LNCaP clone FGC (cell line): ENCODE measurements around the gene SRPRA.
A peak's percentile ranks its signal among the peaks of the same experiment; 100 is the strongest.

Experiments used
- DNase-seq: peaks from one replicate; pipeline ENCODE4 v3.0.0-alpha.2; 2011; ENCODE audit warnings: low read depth
- H3K4me3 ChIP-seq: 2 replicates; pipeline ENCODE4 v1.5.1; 2011; ENCODE audit warnings: mild to moderate bottlenecking, low read depth, low read length, control low read depth
- TF ChIP-seq, protein P1 (sequence below): IDR thresholded peaks from 2 replicates; pipeline ENCODE4 v1.5.1; 2012; ENCODE audit warnings: mild to moderate bottlenecking; ENCODE audit not compliant: control insufficient read depth, insufficient read depth; ENCODE audit errors: extremely low read depth

Gene SRPRA

DNA sequence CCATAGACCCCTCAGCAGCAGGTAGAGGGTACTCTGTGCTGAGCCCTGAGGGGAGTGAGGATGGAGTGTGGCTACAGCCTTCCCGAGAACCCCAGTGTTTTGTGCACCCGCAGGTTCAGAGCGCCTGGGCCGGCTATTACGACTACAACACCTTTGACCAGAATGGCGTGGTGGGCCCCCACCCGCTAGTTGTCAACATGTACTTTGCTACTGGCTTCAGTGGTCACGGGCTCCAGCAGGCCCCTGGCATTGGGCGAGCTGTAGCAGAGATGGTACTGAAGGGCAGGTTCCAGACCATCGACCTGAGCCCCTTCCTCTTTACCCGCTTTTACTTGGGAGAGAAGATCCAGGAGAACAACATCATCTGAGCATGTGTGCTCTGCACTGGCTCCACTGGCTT lies 8.6 kb upstream of the SRPRA start:
- DNase-seq: no peak
- TF ChIP-seq, protein P1, sequence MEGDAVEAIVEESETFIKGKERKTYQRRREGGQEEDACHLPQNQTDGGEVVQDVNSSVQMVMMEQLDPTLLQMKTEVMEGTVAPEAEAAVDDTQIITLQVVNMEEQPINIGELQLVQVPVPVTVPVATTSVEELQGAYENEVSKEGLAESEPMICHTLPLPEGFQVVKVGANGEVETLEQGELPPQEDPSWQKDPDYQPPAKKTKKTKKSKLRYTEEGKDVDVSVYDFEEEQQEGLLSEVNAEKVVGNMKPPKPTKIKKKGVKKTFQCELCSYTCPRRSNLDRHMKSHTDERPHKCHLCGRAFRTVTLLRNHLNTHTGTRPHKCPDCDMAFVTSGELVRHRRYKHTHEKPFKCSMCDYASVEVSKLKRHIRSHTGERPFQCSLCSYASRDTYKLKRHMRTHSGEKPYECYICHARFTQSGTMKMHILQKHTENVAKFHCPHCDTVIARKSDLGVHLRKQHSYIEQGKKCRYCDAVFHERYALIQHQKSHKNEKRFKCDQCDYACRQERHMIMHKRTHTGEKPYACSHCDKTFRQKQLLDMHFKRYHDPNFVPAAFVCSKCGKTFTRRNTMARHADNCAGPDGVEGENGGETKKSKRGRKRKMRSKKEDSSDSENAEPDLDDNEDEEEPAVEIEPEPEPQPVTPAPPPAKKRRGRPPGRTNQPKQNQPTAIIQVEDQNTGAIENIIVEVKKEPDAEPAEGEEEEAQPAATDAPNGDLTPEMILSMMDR: no peak
- no peak overlapping the region for H3K4me3 ChIP-seq

DNA sequence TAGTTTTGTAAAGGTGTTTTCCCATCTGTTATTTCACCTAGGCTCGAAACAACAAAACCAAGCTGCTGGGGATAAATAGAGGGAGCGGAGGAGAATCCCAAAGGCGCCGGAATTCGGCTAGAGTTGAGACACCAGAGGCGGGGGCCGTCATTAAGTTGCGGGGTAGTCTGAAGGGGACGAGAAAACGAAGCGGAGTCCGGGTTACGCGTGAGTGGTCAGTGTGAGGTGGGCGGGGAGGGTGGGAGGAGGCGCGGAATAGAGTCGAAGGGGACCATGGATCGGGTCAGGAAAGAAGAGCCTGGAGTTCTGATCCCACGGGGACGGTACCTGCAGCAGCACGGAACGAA lies 361 bp downstream of the SRPRA start:
- no peak for DNase-seq
- TF ChIP-seq, protein P1: no peak

DNA sequence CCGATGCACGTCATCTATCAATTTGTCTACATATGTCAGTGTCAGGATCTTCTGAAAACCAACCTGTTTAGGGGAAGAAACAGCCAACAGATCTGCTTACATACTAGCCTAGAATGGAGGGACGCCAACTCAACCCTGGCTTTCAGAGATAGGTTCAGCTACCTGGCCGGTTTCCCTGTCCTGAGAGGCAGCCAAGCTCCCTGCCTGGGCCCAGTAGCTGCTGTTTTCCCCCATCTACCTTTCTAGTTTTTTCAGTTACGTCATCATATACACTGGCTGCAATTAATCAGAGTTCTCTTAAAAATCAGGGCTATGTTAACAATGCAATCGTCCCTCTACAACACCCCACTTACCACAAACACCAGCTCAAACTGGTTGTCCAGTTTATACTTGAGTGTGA lies 1.0 kb downstream of the SRPRA start:
- peak overlapping the region; percentile 82 for H3K4me3 ChIP-seq
- TF ChIP-seq, protein P1: no peak
- peak; percentile 91 for DNase-seq

More for the DNA sequence above, 361 bp downstream of the SRPRA start:
- peak overlapping the region; percentile 82 for H3K4me3 ChIP-seq

DNA sequence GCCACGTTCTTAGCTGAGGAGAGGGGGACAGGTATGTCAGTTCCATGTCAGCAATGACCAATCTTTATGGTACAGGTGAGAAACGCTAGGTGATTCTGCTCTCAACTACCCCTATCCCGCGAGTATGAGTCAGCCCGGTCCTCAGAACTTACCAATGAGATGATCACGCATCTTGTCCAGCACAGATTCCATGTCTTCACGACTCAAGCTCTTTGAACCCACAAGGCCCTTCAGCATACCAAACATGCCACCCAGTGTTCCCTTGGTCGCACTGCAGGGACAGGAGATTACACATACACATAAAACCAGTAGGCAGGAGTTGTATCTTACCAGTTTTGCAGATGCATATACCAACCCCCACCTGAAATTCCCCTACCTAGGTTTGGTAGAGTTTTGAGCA lies 2.9 kb downstream of the SRPRA start:
- TF ChIP-seq, protein P1: no peak
- DNase-seq: no peak
- H3K4me3 ChIP-seq: no peak overlapping the region

DNA sequence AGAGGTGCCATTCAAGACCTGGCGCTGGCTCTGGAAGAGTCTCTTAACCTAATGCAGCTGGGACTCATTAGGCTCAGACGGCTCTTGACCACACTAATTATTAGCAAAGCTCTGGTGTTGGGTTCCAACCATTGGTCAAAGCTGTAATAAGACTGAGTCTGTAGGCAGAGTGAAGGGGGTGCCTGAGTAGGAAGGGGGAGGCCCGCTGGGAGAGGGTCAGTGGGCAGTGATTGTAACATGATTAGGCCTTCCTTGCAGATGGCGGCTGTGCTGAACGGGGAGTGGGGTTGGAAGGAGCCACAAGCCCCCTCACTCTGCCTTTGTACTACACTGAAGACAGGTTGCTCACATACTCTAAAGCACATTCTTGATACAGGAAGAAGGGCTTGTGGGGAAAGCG lies 5.2 kb downstream of the SRPRA start:
- TF ChIP-seq, protein P1: no peak
- H3K4me3 ChIP-seq: no peak overlapping the region

DNA sequence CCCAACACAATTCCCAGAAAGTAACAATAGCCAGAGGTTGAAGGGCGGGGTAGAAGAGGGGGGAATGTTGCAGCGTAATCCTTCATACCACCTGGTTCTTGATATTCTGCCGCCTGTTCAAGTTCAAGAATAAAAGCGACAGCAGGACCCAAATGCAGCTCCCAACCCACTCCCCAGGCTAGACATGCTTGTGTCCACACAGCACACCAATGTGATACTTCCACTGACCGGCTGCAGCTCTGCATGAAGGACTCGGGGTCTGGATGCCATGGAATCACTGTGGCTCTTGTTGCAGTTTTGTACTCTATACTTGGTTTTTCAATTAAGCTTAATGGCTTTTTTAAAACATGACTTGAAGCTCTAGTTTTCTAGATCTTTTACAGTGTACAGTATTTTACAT lies 6.5 kb downstream of the SRPRA start:
- TF ChIP-seq, protein P1: no peak
- DNase-seq: no peak
- H3K4me3 ChIP-seq: no peak overlapping the region

More for the DNA sequence above, 5.2 kb downstream of the SRPRA start:
- no peak for DNase-seq

DNA sequence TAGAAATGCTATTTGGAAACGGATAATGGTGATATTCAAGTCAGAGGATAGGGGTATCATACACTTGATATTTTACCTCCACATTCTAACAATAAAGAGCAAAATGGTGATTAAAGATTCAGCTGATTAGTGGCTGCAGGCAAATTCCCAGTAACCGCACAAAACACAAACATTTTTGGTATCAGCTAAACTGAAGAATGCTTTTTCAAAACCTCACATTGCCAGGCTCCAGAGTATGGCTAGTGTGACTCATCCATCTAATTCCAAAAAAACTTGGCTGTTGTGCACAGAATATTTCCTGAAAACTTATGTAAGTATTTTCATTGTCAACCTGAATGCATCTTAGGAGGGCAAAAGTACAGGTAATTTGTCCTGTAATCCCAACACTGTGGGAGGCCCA lies 10.9 kb downstream of the SRPRA start:
- DNase-seq: no peak
- TF ChIP-seq, protein P1: no peak
- no peak overlapping the region for H3K4me3 ChIP-seq
